HepG2 (cell line): ENCODE results near the gene CDK13. TPM values are rescaled to one million over a fixed set of nuclear protein-coding genes. Genes with fewer than 3 reads are reported as not detected.

Experiments used
- CCDC6 ChIP-seq: sonication (generic); formaldehyde crosslinking; IDR thresholded peaks from 2 replicates; pipeline ENCODE4 v1.8.1; 2022; ENCODE audit warnings: mild to moderate bottlenecking, missing genetic modification reagents, moderate library complexity
- GZF1 ChIP-seq: sonication (generic); formaldehyde crosslinking; IDR thresholded peaks from 2 replicates; pipeline ENCODE4 v1.5.1; 2020; ENCODE audit warnings: mild to moderate bottlenecking, missing genetic modification reagents
- HOXA5 ChIP-seq: sonication (generic); formaldehyde crosslinking; IDR thresholded peaks from 2 replicates; pipeline ENCODE4 v1.4.0; 2020; ENCODE audit warnings: missing genetic modification reagents
- KAT8 ChIP-seq: IDR thresholded peaks from 2 replicates; pipeline ENCODE4 v1.6.1; 2016; ENCODE audit warnings: missing genetic modification reagents, missing compliant biosample characterization
- NPAS2 ChIP-seq: sonication (generic); formaldehyde crosslinking; IDR thresholded peaks from 2 replicates; pipeline ENCODE4 v1.8.0; 2022; ENCODE audit warnings: mild to moderate bottlenecking, missing genetic modification reagents, borderline replicate concordance
- SMC3 ChIP-seq: IDR thresholded peaks from 2 replicates; pipeline ENCODE4 v1.6.1; 2011; ENCODE audit warnings: low read length, improper control_type of control experiment
- ZFP90 ChIP-seq: sonication (generic); formaldehyde crosslinking; IDR thresholded peaks from 2 replicates; pipeline ENCODE4 v1.8.0; 2022; ENCODE audit warnings: missing genetic modification reagents, mild to moderate bottlenecking, inconsistent platforms, borderline replicate concordance
- ZMYM3 ChIP-seq: sonication (generic); formaldehyde crosslinking; IDR thresholded peaks from 2 replicates; pipeline ENCODE4 v1.5.1; 2020; ENCODE audit warnings: mild to moderate bottlenecking, missing genetic modification reagents
- ZNF44 ChIP-seq: sonication (generic); formaldehyde crosslinking; IDR thresholded peaks from 2 replicates; pipeline ENCODE4 v1.5.1; 2020; ENCODE audit warnings: mild to moderate bottlenecking, missing genetic modification reagents
- ZSCAN22 ChIP-seq: sonication (generic); formaldehyde crosslinking; IDR thresholded peaks from 2 replicates; pipeline ENCODE4 v1.4.0; 2020; ENCODE audit warnings: mild to moderate bottlenecking, missing genetic modification reagents
- polyA plus RNA-seq, 8 experiments: library from polyadenylated mRNA; depleted of rRNA in 3 of 8; stranded (reverse) in 7 of 8; unstranded in 1 of 8; fragments of >200 nt; fragmentation: Illumina TruSeq in 4 of 8; extraction: Trizol in 4 of 8; gene quantifications; 2 replicates each; pipeline versions ENCODE4 v1.2.1 to v1.2.3, GENCODE V29; 2011 to 2016; ENCODE audit warnings: low read depth in 4 of 8, missing spikeins in 1 of 8, mixed read lengths in 1 of 8; ENCODE audit not compliant: insufficient read depth in 1 of 8
- total RNA-seq, 5 experiments: library from RNA; depleted of rRNA; stranded (reverse); fragments of >200 nt; fragmentation: Illumina TruSeq; extraction: Trizol; gene quantifications; 2 replicates each; pipeline ENCODE4 v1.2.3, GENCODE V29; 2016; ENCODE audit warnings: low read depth in 1 of 5
- TF ChIP-seq, protein P1 (sequence below): sonication (generic); formaldehyde crosslinking; IDR thresholded peaks from 2 replicates; pipeline ENCODE4 v1.4.0; 2020; ENCODE audit warnings: low read depth, mild to moderate bottlenecking, missing genetic modification reagents
- TF ChIP-seq, protein P2 (sequence below): sonication (generic); formaldehyde crosslinking; IDR thresholded peaks from 2 replicates; pipeline ENCODE4 v1.5.1; 2020; ENCODE audit warnings: mild to moderate bottlenecking, missing genetic modification reagents

The CDK13 gene
- total and polyA plus RNA-seq, 2 of the 13 experiments (the other 11 are each of a cell fraction or from before 2014, with no cell fraction given) = 21.0 to 40.9 TPM

DNA sequence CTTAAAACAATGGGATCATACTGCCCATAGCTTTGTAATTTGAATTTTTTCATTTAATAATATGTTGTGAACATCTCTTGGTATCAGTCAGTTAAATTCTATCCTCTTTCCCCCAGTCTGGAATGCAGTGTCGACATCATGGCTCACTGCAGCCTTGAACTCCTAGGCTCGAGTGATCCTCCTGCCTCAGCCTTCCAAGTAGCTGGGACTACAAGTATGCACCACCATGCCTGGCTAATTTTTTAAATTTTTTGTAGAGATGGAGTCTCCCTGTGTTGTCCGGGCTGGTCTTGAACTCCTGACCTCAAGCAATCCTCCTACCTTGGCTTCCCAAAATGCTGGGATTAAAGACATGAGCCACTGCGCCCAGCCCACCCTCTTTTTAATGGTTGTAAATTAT is 149.8 kb downstream of the CDK13 start (continued):
- TF ChIP-seq ZFP90 (CRISPR knock-in tag) (no peak), ZNF44 (no peak), SMC3 (no peak), ZSCAN22 (CRISPR knock-in tag) (no peak), NPAS2 (CRISPR knock-in tag) (no peak), ZMYM3 (0 out of 2 replicates have a peak, but pooled peaks have one; percentile 42), HOXA5 (CRISPR knock-in tag) (no peak), KAT8 (CRISPR knock-in tag) (no peak), CCDC6 (no peak), GZF1 (no peak)
- TF ChIP-seq, protein P1, sequence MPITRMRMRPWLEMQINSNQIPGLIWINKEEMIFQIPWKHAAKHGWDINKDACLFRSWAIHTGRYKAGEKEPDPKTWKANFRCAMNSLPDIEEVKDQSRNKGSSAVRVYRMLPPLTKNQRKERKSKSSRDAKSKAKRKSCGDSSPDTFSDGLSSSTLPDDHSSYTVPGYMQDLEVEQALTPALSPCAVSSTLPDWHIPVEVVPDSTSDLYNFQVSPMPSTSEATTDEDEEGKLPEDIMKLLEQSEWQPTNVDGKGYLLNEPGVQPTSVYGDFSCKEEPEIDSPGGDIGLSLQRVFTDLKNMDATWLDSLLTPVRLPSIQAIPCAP (CRISPR knock-in tag) = no peak
- TF ChIP-seq, protein P2, sequence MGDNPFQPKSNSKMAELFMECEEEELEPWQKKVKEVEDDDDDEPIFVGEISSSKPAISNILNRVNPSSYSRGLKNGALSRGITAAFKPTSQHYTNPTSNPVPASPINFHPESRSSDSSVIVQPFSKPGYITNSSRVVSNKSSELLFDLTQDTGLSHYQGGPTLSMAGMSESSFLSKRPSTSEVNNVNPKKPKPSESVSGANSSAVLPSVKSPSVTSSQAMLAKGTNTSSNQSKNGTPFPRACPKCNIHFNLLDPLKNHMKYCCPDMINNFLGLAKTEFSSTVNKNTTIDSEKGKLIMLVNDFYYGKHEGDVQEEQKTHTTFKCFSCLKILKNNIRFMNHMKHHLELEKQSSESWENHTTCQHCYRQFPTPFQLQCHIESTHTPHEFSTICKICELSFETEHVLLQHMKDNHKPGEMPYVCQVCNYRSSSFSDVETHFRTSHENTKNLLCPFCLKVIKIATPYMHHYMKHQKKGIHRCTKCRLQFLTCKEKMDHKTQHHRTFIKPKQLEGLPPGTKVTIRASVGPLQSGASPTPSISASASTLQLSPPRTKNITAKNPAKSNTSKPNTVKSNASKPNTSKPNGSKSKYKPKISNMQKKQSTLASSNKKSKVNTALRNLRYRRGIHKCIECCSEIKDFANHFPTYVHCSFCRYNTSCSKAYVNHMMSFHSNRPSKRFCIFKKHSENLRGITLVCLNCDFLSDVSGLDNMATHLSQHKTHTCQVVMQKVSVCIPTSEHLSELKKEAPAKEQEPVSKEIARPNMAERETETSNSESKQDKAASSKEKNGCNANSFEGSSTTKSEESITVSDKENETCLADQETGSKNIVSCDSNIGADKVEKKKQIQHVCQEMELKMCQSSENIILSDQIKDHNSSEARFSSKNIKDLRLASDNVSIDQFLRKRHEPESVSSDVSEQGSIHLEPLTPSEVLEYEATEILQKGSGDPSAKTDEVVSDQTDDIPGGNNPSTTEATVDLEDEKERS = no peak
- TF ChIP-seq, all 625 proteins: peak for 7
